Anterior cingulate cortex (tissue), 58 donors: ENCODE data around the gene STX2.
A peak's percentile ranks its signal among the peaks of the same experiment; 100 is the strongest.
"Not testable (repeated sequence)": the region's sequence is repeated elsewhere in the genome, so short reads cannot be mapped to it uniquely, and the experiment has no call there.

Experiments
- DNase-seq, 58 donors: peaks; one replicate each; lab custom pipeline; 2025; lab: John Stamatoyannopoulos, UW

STX2 gene

GRCh38 chr12:130775953-130776856, 62.8 kb downstream of the STX2 start:
- peak in 54 of 58 donors; percentile 8 to 78 (median 40) for DNase-seq

- DNase-seq, result no peak
These were observed 68.5 kb downstream of the STX2 start for GRCh38 chr12:130770413-130771028.

GRCh38 chr12:130768120-130768519, 70.9 kb downstream of the STX2 start:
- no peak for DNase-seq

- no peak for DNase-seq
These were observed 72.6 kb downstream of the STX2 start for GRCh38 chr12:130766470-130766869.

- DNase-seq, result no peak
These were observed 73.8 kb downstream of the STX2 start for GRCh38 chr12:130765186-130765659.

GRCh38 chr12:130764475-130765185, 74.4 kb downstream of the STX2 start:
- DNase-seq, result no peak

- no peak for DNase-seq
These were observed 75.0 kb downstream of the STX2 start for GRCh38 chr12:130764073-130764472.

- no peak for DNase-seq
These were observed 76.8 kb downstream of the STX2 start for GRCh38 chr12:130762319-130762675.

GRCh38 chr12:130761537-130762318, 77.3 kb downstream of the STX2 start:
- peak in 50 of 58 donors; percentile 11 to 78 (median 41) for DNase-seq

- peak in 3 of 58 donors; percentile 7 to 37 (median 9) for DNase-seq
These were observed 84.7 kb downstream of the STX2 start for GRCh38 chr12:130754234-130754901.

GRCh38 chr12:130752692-130753230, 86.3 kb downstream of the STX2 start:
- DNase-seq, result no peak

GRCh38 chr12:130752037-130752436, 87.0 kb downstream of the STX2 start:
- not testable (repeated sequence) for DNase-seq

GRCh38 chr12:130748786-130749185, 90.3 kb downstream of the STX2 start:
- DNase-seq, result no peak

- DNase-seq, result peak in 57 of 58 donors; percentile 8 to 86 (median 56)
These were observed 90.9 kb downstream of the STX2 start for GRCh38 chr12:130747867-130748740.

- no peak for DNase-seq
These were observed 92.5 kb downstream of the STX2 start for GRCh38 chr12:130746546-130746945.

GRCh38 chr12:130745921-130746320, 93.1 kb downstream of the STX2 start:
- no peak for DNase-seq

- no peak for DNase-seq
These were observed 94.8 kb downstream of the STX2 start for GRCh38 chr12:130744274-130744673.

- DNase-seq, result no peak
These were observed 95.4 kb downstream of the STX2 start for GRCh38 chr12:130743606-130744005.
